ENCODE data around the gene NCKAP5.

- TF ChIP-seq POLR2AphosphoS5 (IDR thresholded peaks at IDR 0.05; ENCODE audit: low read depth, low read length) (no peak), POLR2A (IDR thresholded peaks at IDR 0.05; ENCODE audit: low read depth, low read length) (no peak)
These were observed 21.2 kb upstream of the NCKAP5 start for GRCh38 chr2:133589456-133589855.

Measured in GM12892 (cell line).